DOHH2 (cell line): Measurements from ENCODE around the gene BPIFB2.

Experiments
- H3F3A ChIP-seq: fragments of 200-600 bp; sonication (generic), shearing (Covaris generic); 2 replicates; pipeline ENCODE4 v1.6.0; 2016; ENCODE audit warnings: antibody characterized with exemption, mild to moderate bottlenecking; ENCODE audit not compliant: control insufficient read depth, insufficient read depth
- H3K27ac ChIP-seq: fragments of 200-600 bp; sonication (generic); 2 replicates; pipeline ENCODE4 v1.5.1; 2014; ENCODE audit warnings: low read depth, mild to moderate bottlenecking, low read length, moderate library complexity
- H3K27me3 ChIP-seq: fragments of 200-600 bp; sonication (generic); 2 replicates; pipeline ENCODE4 v1.6.1; 2014; ENCODE audit warnings: mild to moderate bottlenecking, low read length, mixed read lengths; ENCODE audit not compliant: control insufficient read depth
- H3K36me3 ChIP-seq: fragments of 200-600 bp; sonication (generic); 2 replicates; pipeline ENCODE4 v1.6.1; 2014; ENCODE audit warnings: mild to moderate bottlenecking, low read length, moderate library complexity, mixed read lengths; ENCODE audit not compliant: control insufficient read depth
- H3K4me1 ChIP-seq: fragments of 200-600 bp; sonication (generic); 2 replicates; pipeline ENCODE4 v1.6.1; 2014; ENCODE audit warnings: mild to moderate bottlenecking, low read length, mixed read lengths; ENCODE audit not compliant: control insufficient read depth
- H3K4me2 ChIP-seq: fragments of 200-600 bp; sonication (generic); 2 replicates; pipeline ENCODE4 v1.6.0; 2014; ENCODE audit warnings: mild to moderate bottlenecking, low read length, moderate library complexity
- H3K4me3 ChIP-seq: fragments of 200-600 bp; sonication (generic); 2 replicates; pipeline ENCODE4 v1.5.1; 2014; ENCODE audit warnings: mild to moderate bottlenecking, low read length, mixed read lengths
- H3K79me2 ChIP-seq: fragments of 200-600 bp; sonication (generic); 2 replicates; pipeline ENCODE4 v1.6.1; 2014; ENCODE audit warnings: mild to moderate bottlenecking, low read length, mixed read lengths; ENCODE audit not compliant: control insufficient read depth
- H3K9me2 ChIP-seq: fragments of 200-600 bp; sonication (generic); replicated peaks from 2 replicates; pipeline ENCODE4 v1.6.1; 2014; ENCODE audit warnings: mild to moderate bottlenecking, low read length, mixed read lengths; ENCODE audit not compliant: control insufficient read depth
- H3K9me3 ChIP-seq: fragments of 200-600 bp; sonication (generic); 2 replicates; pipeline ENCODE4 v1.6.1; 2014; ENCODE audit warnings: antibody characterized with exemption, low read length, mixed read lengths; ENCODE audit not compliant: control insufficient read depth, insufficient read depth
- H4K20me1 ChIP-seq: fragments of 200-600 bp; sonication (generic); 2 replicates; pipeline ENCODE4 v1.6.0; 2014; ENCODE audit warnings: low read depth, mild to moderate bottlenecking, antibody characterized with exemption, low read length, moderate library complexity; ENCODE audit not compliant: control insufficient read depth, insufficient read depth
- CTCF ChIP-seq: fragments of 200-600 bp; sonication (generic); IDR thresholded peaks from one replicate; pipeline ENCODE4 v1.5.1; 2014; ENCODE audit warnings: antibody characterized with exemption, mild to moderate bottlenecking, low read depth, low read length; ENCODE audit not compliant: poor library complexity, severe bottlenecking
- EZH2phosphoT487 ChIP-seq: fragments of 200-600 bp; sonication (generic); IDR thresholded peaks from 2 replicates; pipeline ENCODE4 v1.6.1; 2017; ENCODE audit warnings: borderline replicate concordance, mild to moderate bottlenecking, antibody characterized with exemption, low read length, moderate library complexity, mixed read lengths

BPIFB2 gene

GRCh38 chr20:33063271-33063670 is 55.8 kb downstream of the BPIFB2 start:
- Histone ChIP-seq H3K79me2 (no peaks in the 10 kb centered on the region), H3K9me2 (no peaks in the 10 kb centered on the region), H3K4me2 (no peak overlapping the region), H3K36me3 (no peaks in the 10 kb centered on the region), H3K4me1 (no peaks in the 10 kb centered on the region), H4K20me1 (no peaks in the 10 kb centered on the region), H3F3A (no peaks in the 10 kb centered on the region), H3K9me3 (no peaks in the 10 kb centered on the region), H3K4me3 (no peak overlapping the region), H3K27me3 (0 out of 2 replicates have a peak, but pooled peaks cover 3% of the 10 kb centered on the region), H3K27ac (no peak overlapping the region)
- no peak for TF ChIP-seq CTCF
- no peak for TF ChIP-seq EZH2phosphoT487

GRCh38 chr20:33064572-33065287 is 57.2 kb downstream of the BPIFB2 start:
- no peaks in the 10 kb centered on the region for H3F3A ChIP-seq
- H3K4me3 ChIP-seq, result no peak overlapping the region
- H3K79me2 ChIP-seq, result no peaks in the 10 kb centered on the region
- no peak overlapping the region for H3K27ac ChIP-seq
- no peaks in the 10 kb centered on the region for H4K20me1 ChIP-seq
- 0 out of 2 replicates have a peak, but pooled peaks cover 3% of the 10 kb centered on the region for H3K27me3 ChIP-seq
- no peak overlapping the region for H3K4me2 ChIP-seq
- no peaks in the 10 kb centered on the region for H3K9me3 ChIP-seq
- H3K36me3 ChIP-seq, result no peaks in the 10 kb centered on the region
- H3K4me1 ChIP-seq, result no peaks in the 10 kb centered on the region
- TF ChIP-seq EZH2phosphoT487, result no peak
- no peak for TF ChIP-seq CTCF
- H3K9me2 ChIP-seq, result no peaks in the 10 kb centered on the region

- H3K27ac ChIP-seq, result no peak overlapping the region
- H3K9me3 ChIP-seq, result no peaks in the 10 kb centered on the region
- no peaks in the 10 kb centered on the region for H3K9me2 ChIP-seq
- H3K4me3 ChIP-seq, result no peak overlapping the region
- no peak overlapping the region for H3K4me2 ChIP-seq
- H3K79me2 ChIP-seq, result no peaks in the 10 kb centered on the region
- no peaks in the 10 kb centered on the region for H3K36me3 ChIP-seq
- no peaks in the 10 kb centered on the region for H4K20me1 ChIP-seq
- TF ChIP-seq EZH2phosphoT487 (no peak), CTCF (no peak)
- 0 out of 2 replicates have a peak, but pooled peaks cover 3% of the 10 kb centered on the region for H3K27me3 ChIP-seq
- H3K4me1 ChIP-seq, result no peaks in the 10 kb centered on the region
- H3F3A ChIP-seq, result no peaks in the 10 kb centered on the region
These were observed 58.3 kb downstream of the BPIFB2 start for GRCh38 chr20:33065785-33066184.
